NCI-H510A treated with DMSO at 0.1 percent for 48 hours (cell line): ENCODE measurements around the gene NADSYN1.
A peak's percentile ranks its signal among the peaks of the same experiment; 100 is the strongest.

ENCODE experiments used
- DNase-seq: peaks from one replicate; lab custom pipeline; 2025; lab: John Stamatoyannopoulos, UW

The NADSYN1 gene

GRCh38 chr11:71433648-71434450 is 19.2 kb upstream of the NADSYN1 start:
- DNase-seq = no peak

- no peak for DNase-seq
These were observed 18.4 kb upstream of the NADSYN1 start for GRCh38 chr11:71434576-71435130.

GRCh38 chr11:71435278-71435951 is 17.6 kb upstream of the NADSYN1 start:
- no peak for DNase-seq

- no peak for DNase-seq
These were observed 16.1 kb upstream of the NADSYN1 start for GRCh38 chr11:71436861-71437260.

- DNase-seq = no peak
These were observed 15.6 kb upstream of the NADSYN1 start for GRCh38 chr11:71437399-71437798.

- no peak for DNase-seq
These were observed 15.1 kb upstream of the NADSYN1 start for GRCh38 chr11:71437879-71438278.

GRCh38 chr11:71438650-71439049 is 14.4 kb upstream of the NADSYN1 start:
- DNase-seq = no peak

- DNase-seq = no peak
These were observed 12.8 kb upstream of the NADSYN1 start for GRCh38 chr11:71440021-71440755.

- DNase-seq = no peak
These were observed 11.8 kb upstream of the NADSYN1 start for GRCh38 chr11:71441251-71441650.

GRCh38 chr11:71442123-71442522 is 10.9 kb upstream of the NADSYN1 start:
- no peak for DNase-seq

GRCh38 chr11:71442880-71443279 is 10.1 kb upstream of the NADSYN1 start:
- no peak for DNase-seq

- DNase-seq = no peak
These were observed 9.1 kb upstream of the NADSYN1 start for GRCh38 chr11:71443736-71444445.

GRCh38 chr11:71444811-71445210 is 8.2 kb upstream of the NADSYN1 start:
- no peak for DNase-seq

GRCh38 chr11:71446150-71446549 is 6.9 kb upstream of the NADSYN1 start:
- no peak for DNase-seq

GRCh38 chr11:71446942-71447688 is 5.9 kb upstream of the NADSYN1 start:
- no peak for DNase-seq

- DNase-seq = peak; percentile 36
These were observed 5.2 kb upstream of the NADSYN1 start for GRCh38 chr11:71447791-71448256.

GRCh38 chr11:71448257-71449171 is 4.5 kb upstream of the NADSYN1 start, which contains the start of gene DHCR7:
Gene DHCR7, minus strand, starts transcription at chr11:71448393. Its CDS starts 3,441 bp downstream, at chr11:71444952.
- peak; percentile 90 for DNase-seq

- no peak for DNase-seq
These were observed 3.4 kb upstream of the NADSYN1 start for GRCh38 chr11:71449596-71449995.

GRCh38 chr11:71450507-71450906 is 2.5 kb upstream of the NADSYN1 start:
- no peak for DNase-seq

- DNase-seq = no peak
These were observed 2.1 kb upstream of the NADSYN1 start for GRCh38 chr11:71450939-71451338.
